Measurements from ENCODE around the gene SEBOX.

DNA sequence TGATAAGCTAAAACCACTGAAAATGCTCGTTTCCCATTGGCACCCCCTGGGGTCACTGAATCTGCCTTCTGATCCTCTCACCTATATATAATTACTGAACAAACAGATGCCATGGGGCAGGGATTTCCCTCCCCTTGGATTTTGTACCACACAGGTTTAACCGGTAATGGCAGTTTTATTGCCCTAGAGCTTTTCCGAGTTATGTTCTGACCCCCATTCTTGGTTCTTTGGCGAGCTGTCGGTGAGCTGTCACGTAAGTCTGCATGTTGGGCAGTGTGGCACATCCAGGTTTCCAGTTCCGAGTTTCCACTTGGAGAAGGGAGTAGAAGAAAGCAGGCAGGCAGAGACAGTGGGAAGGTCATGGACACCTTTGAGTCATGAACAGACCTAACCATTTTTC lies 38.9 kb downstream of the SEBOX start:
- TF ChIP-seq CTCF (IDR thresholded peaks at IDR 0.05), result no peak
- no peak for TF ChIP-seq POLR2A (IDR thresholded peaks at IDR 0.05)
